Measurements from ENCODE around the gene CHI3L1. TPM values are rescaled to one million over a fixed set of nuclear protein-coding genes. Genes with fewer than 3 reads are reported as not detected.

The CHI3L1 gene
- total RNA-seq, 1 donor from 2014 or later = not detected

GRCh38 chr1:203158960-203159665, 27.4 kb downstream of the CHI3L1 start:
- Mint-ChIP-seq H3K9me3 (ENCODE audit: low read depth) (peaks cover 12% of the 10 kb centered on the region), H3K36me3 (ENCODE audit: low read depth) (peaks cover 10% of the 10 kb centered on the region), H3K27ac (ENCODE audit: unreplicated experiment) (no peak overlapping the region), H3K4me1 (ENCODE audit: low read depth) (peaks cover 5% of the 10 kb centered on the region), H3K27me3 (ENCODE audit: low read depth) (peaks cover 22% of the 10 kb centered on the region), H3K4me3 (ENCODE audit: unreplicated experiment) (no peak overlapping the region)
- DNase-seq (ENCODE audit: low spot score) = no peak
- TF ChIP-seq, protein P1, sequence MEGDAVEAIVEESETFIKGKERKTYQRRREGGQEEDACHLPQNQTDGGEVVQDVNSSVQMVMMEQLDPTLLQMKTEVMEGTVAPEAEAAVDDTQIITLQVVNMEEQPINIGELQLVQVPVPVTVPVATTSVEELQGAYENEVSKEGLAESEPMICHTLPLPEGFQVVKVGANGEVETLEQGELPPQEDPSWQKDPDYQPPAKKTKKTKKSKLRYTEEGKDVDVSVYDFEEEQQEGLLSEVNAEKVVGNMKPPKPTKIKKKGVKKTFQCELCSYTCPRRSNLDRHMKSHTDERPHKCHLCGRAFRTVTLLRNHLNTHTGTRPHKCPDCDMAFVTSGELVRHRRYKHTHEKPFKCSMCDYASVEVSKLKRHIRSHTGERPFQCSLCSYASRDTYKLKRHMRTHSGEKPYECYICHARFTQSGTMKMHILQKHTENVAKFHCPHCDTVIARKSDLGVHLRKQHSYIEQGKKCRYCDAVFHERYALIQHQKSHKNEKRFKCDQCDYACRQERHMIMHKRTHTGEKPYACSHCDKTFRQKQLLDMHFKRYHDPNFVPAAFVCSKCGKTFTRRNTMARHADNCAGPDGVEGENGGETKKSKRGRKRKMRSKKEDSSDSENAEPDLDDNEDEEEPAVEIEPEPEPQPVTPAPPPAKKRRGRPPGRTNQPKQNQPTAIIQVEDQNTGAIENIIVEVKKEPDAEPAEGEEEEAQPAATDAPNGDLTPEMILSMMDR (IDR thresholded peaks at IDR 0.05) = no peak

DNA sequence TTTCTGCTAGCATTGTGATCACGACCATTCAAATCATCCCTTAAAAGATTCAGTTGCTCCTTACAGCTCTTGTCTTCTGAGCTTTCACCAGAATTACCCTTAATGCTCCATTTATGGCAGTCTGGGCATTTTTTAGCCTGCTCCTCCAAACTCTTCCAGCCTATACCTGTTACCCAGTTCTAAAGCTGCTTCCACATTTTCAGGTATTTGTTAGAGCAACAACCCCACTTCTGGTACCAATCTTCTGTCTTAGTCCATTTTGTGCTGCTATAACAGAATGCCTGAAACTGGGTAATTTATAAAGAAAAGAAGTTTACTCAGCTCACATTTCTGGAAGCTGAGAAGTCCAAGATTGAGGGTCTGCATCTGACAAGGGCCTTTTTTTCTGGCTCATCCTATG, 28.1 kb downstream of the CHI3L1 start:
- no peak overlapping the region for H3K27ac Mint-ChIP-seq (ENCODE audit: unreplicated experiment)
- DNase-seq (ENCODE audit: low spot score) = no peak
- peaks cover 12% of the 10 kb centered on the region for H3K4me1 Mint-ChIP-seq (ENCODE audit: low read depth)
- H3K9me3 Mint-ChIP-seq (ENCODE audit: low read depth) = peaks cover 12% of the 10 kb centered on the region
- TF ChIP-seq, protein P1 (IDR thresholded peaks at IDR 0.05) = no peak
- H3K27me3 Mint-ChIP-seq (ENCODE audit: low read depth) = peaks cover 20% of the 10 kb centered on the region
- no peak overlapping the region for H3K4me3 Mint-ChIP-seq (ENCODE audit: unreplicated experiment)
- H3K36me3 Mint-ChIP-seq (ENCODE audit: low read depth) = peaks cover 10% of the 10 kb centered on the region

GRCh38 chr1:203156280-203156679, 30.2 kb downstream of the CHI3L1 start:
- Mint-ChIP-seq H3K4me1 (ENCODE audit: low read depth) (peaks cover 24% of the 10 kb centered on the region), H3K27ac (ENCODE audit: unreplicated experiment) (no peak overlapping the region), H3K27me3 (ENCODE audit: low read depth) (peaks cover 10% of the 10 kb centered on the region), H3K4me3 (ENCODE audit: unreplicated experiment) (no peak overlapping the region), H3K36me3 (ENCODE audit: low read depth) (peaks cover 10% of the 10 kb centered on the region), H3K9me3 (ENCODE audit: low read depth) (peaks cover 12% of the 10 kb centered on the region)
- TF ChIP-seq, protein P1 (IDR thresholded peaks at IDR 0.05) = no peak
- DNase-seq (ENCODE audit: low spot score) = no peak

DNA sequence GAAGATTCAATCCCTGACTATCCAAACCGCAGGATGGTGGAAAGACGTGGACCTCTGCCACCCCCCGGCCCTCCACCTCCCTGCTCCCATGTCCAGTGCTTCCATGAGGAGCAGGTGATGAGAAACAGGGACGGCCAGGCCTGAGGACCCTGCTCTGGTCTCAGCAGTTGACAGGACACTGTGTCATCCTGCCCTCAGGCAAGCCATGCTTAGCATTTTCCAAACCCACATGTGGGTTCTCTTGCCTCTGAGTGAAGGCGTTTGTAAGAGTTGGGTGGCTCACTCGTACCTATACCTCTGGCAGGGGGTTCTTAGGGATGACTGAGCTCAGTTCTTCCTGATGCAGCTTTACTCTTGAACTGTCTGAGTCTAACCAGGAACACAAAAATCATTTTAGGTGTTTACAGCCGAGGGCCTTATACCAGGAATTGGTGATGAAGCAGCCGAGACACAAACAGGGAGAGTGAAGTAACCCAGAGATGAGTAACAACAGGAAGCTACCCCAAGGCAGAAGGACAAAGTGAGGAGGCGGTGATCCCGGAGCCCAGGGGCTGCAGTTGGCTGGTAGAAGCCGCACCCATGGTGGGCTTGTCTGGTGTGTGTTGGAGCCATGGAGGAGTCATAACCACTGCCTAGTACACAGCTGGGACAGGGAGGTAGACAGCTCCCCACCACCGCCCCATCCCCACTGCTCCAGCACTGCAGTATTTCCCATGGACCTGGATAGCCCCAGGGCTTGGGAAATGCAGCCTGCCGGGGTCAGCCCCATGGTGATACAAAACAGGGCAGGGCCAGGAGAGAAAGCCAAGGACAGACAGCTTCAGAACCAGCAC, 32.3 kb downstream of the CHI3L1 start:
- Mint-ChIP-seq H3K36me3 (ENCODE audit: low read depth) (peaks cover 7% of the 10 kb centered on the region), H3K27ac (ENCODE audit: unreplicated experiment) (no peak overlapping the region), H3K4me1 (ENCODE audit: low read depth) (peaks cover 24% of the 10 kb centered on the region), H3K9me3 (ENCODE audit: low read depth) (peaks cover 12% of the 10 kb centered on the region), H3K27me3 (ENCODE audit: low read depth) (peaks cover 5% of the 10 kb centered on the region), H3K4me3 (ENCODE audit: unreplicated experiment) (no peak overlapping the region)
- TF ChIP-seq, protein P1 (IDR thresholded peaks at IDR 0.05) = no peak
- no peak for DNase-seq (ENCODE audit: low spot score)
